Inferior parietal cortex (tissue), 1 donor: ENCODE measurements around the gene IMP3.
A peak's percentile ranks its signal among the peaks of the same experiment; 100 is the strongest.
"Not testable (repeated sequence)": the region's sequence is repeated elsewhere in the genome, so short reads cannot be mapped to it uniquely, and the experiment has no call there.

ENCODE experiments used
- DNase-seq: peaks from one replicate; pipeline ENCODE4 v3.0.0-alpha.2; 2016; ENCODE audit errors: extremely low spot score

The IMP3 gene

GRCh38 chr15:75639709-75640482 is at the start of gene IMP3:
IMP3 (minus strand) TSS chr15:75640224; CDS start chr15:75640168, 56 bp downstream.
- DNase-seq: peak; percentile 99

- not testable (repeated sequence) for DNase-seq
Observed at GRCh38 chr15:75689429-75689828, 49.4 kb upstream of the IMP3 start.

- DNase-seq: no peak
Observed at GRCh38 chr15:75688831-75689230, 48.8 kb upstream of the IMP3 start.

GRCh38 chr15:75688278-75688557 is 48.2 kb upstream of the IMP3 start:
- no peak for DNase-seq

GRCh38 chr15:75687486-75688277 is 47.7 kb upstream of the IMP3 start:
- DNase-seq: no peak

GRCh38 chr15:75686212-75686642 is 46.2 kb upstream of the IMP3 start:
- DNase-seq: not testable (repeated sequence)

- no peak for DNase-seq
Observed at GRCh38 chr15:75685195-75685594, 45.2 kb upstream of the IMP3 start.

- no peak for DNase-seq
Observed at GRCh38 chr15:75684648-75685047, 44.6 kb upstream of the IMP3 start.

GRCh38 chr15:75683646-75684312 is 43.8 kb upstream of the IMP3 start:
- DNase-seq: peak; percentile 54

- DNase-seq: no peak
Observed at GRCh38 chr15:75682181-75683135, 42.4 kb upstream of the IMP3 start.

- DNase-seq: no peak
Observed at GRCh38 chr15:75680007-75680789, 40.2 kb upstream of the IMP3 start.

- not testable (repeated sequence) for DNase-seq
Observed at GRCh38 chr15:75678324-75678690, 38.3 kb upstream of the IMP3 start.

- DNase-seq: no peak
Observed at GRCh38 chr15:75677465-75678323, 37.7 kb upstream of the IMP3 start.

GRCh38 chr15:75676688-75677464 is 36.9 kb upstream of the IMP3 start:
- no peak for DNase-seq

- DNase-seq: no peak
Observed at GRCh38 chr15:75675579-75676404, 35.8 kb upstream of the IMP3 start.

- no peak for DNase-seq
Observed at GRCh38 chr15:75674366-75674765, 34.3 kb upstream of the IMP3 start.

GRCh38 chr15:75673426-75674235 is 33.6 kb upstream of the IMP3 start:
- DNase-seq: no peak
